HepG2 (cell line): ENCODE results near the gene TWNK. TPM values are rescaled to one million over a fixed set of nuclear protein-coding genes. Genes with fewer than 3 reads are reported as not detected.

ENCODE experiments used
- ATAC-seq: fragments of 200-7000 bp; cut with Tn5 transposase; 3 replicates; pipeline ENCODE4 v1.9.1; 2020; ENCODE audit warnings: mild to moderate bottlenecking, moderate library complexity
- BruUV-seq: library from RNA; stranded (reverse); fragments of 400-500 nt; replicated peaks from 2 replicates; lab custom pipeline; 2021; lab: Mats Ljungman, UMichigan
- CTCF ChIA-PET: fragments of 300-600 bp; formaldehyde crosslinking; extraction: SDS; loops from one replicate; lab custom pipeline; 2021; ENCODE audit warnings: low total read pairs, inconsistent platforms, low intra/inter-chr PET ratio; lab: Yijun Ruan, JAX
- POLR2A ChIA-PET: fragments of 350-600 bp; sonication (Branson Sonifier 250); formaldehyde crosslinking; loops from one replicate; lab custom pipeline; 2020; ENCODE audit warnings: antibody characterized with exemption, inconsistent platforms; lab: Yijun Ruan, JAX
- DNase-seq: peaks from one replicate; pipeline ENCODE4 v3.0.0-alpha.2; 2015; ENCODE audit warnings: low spot score
- FAIRE-seq: peaks from 3 replicates; lab custom pipeline; 2011; peaks lifted over from hg19 to GRCh38; lab: Jason Lieb, UNC
- H2AFZ ChIP-seq: one replicate; pipeline ENCODE4 v1.6.1; 2011; ENCODE audit warnings: low read length, inconsistent platforms
- H3K27ac ChIP-seq: fragments of 300-600 bp; 3 replicates; pipeline ENCODE4 v1.8.0; 2011; ENCODE audit warnings: mixed run types, mild to moderate bottlenecking, mixed read lengths, low read length, inconsistent platforms; ENCODE audit not compliant: insufficient read depth; ENCODE audit errors: extremely low read length
- H3K27me3 ChIP-seq, 2 experiments: fragments of 200-600 bp in 1 of 2; 2 replicates in 1 of 2; 3 replicates in 1 of 2; pipeline versions ENCODE4 v1.6.0 to v1.8.0; 2011; ENCODE audit warnings: low read length in 2 of 2, mild to moderate bottlenecking in 2 of 2, moderate library complexity in 2 of 2, inconsistent platforms in 1 of 2; ENCODE audit not compliant: insufficient read depth in 2 of 2, control insufficient read depth in 1 of 2
- H3K36me3 ChIP-seq, 2 experiments: fragments of 200-600 bp in 1 of 2; replicated peaks in 1 of 2; 2 replicates in 1 of 2; 3 replicates in 1 of 2; pipeline versions ENCODE4 v1.5.1 to v1.8.0; 2011; ENCODE audit warnings: low read length in 2 of 2, inconsistent platforms in 1 of 2; ENCODE audit not compliant: insufficient read depth in 2 of 2, control insufficient read depth in 1 of 2
- H3K4me1 ChIP-seq: 2 replicates; pipeline ENCODE4 v1.5.1; 2012; ENCODE audit warnings: low read length, inconsistent platforms; ENCODE audit not compliant: insufficient read depth
- H3K4me2 ChIP-seq: 2 replicates; pipeline ENCODE4 v1.6.0; 2011; ENCODE audit warnings: low read depth, low read length, inconsistent platforms
- H3K4me3 ChIP-seq, 3 experiments: fragments of 200-600 bp in 1 of 3; sonication (generic), shearing (Covaris generic) in 1 of 3; replicated peaks in 1 of 3; 2 replicates each; pipeline ENCODE4 v1.5.1; 2011 to 2016; ENCODE audit warnings: low read length in 3 of 3, inconsistent platforms in 2 of 3, low read depth in 2 of 3, mild to moderate bottlenecking in 2 of 3, control low read depth in 1 of 3, mixed read lengths in 1 of 3; ENCODE audit not compliant: insufficient read depth in 1 of 3
- H3K79me2 ChIP-seq: one replicate; pipeline ENCODE4 v1.6.1; 2011; ENCODE audit warnings: low read length, inconsistent platforms; ENCODE audit not compliant: insufficient read depth
- H3K9ac ChIP-seq: 2 replicates; pipeline ENCODE4 v1.6.0; 2011; ENCODE audit warnings: mild to moderate bottlenecking, low read depth, low read length, inconsistent platforms; ENCODE audit not compliant: insufficient read depth
- H3K9me3 ChIP-seq: 2 replicates; pipeline ENCODE4 v1.5.1; 2012; ENCODE audit warnings: mild to moderate bottlenecking, low read length
- H4K20me1 ChIP-seq: 2 replicates; pipeline ENCODE4 v1.6.0; 2011; ENCODE audit warnings: inconsistent platforms, mild to moderate bottlenecking, low read length, moderate library complexity; ENCODE audit not compliant: insufficient read depth
- GFI1 ChIP-seq: sonication (generic); formaldehyde crosslinking; IDR thresholded peaks from 2 replicates; pipeline ENCODE4 v1.5.0; 2020; ENCODE audit warnings: missing genetic modification reagents, mild to moderate bottlenecking, borderline replicate concordance
- IRF9 ChIP-seq: sonication (generic); formaldehyde crosslinking; IDR thresholded peaks from 2 replicates; pipeline ENCODE4 v1.8.0; 2022; ENCODE audit warnings: missing genetic modification reagents, mild to moderate bottlenecking, borderline replicate concordance
- KLF12 ChIP-seq: sonication (generic); formaldehyde crosslinking; IDR thresholded peaks from 2 replicates; pipeline ENCODE4 v1.4.0; 2020; ENCODE audit warnings: missing genetic modification reagents, borderline replicate concordance
- MED13 ChIP-seq: sonication (generic); formaldehyde crosslinking; IDR thresholded peaks from 2 replicates; pipeline ENCODE4 v1.5.0; 2020; ENCODE audit warnings: missing genetic modification reagents
- SP2 ChIP-seq: sonication (generic); formaldehyde crosslinking; IDR thresholded peaks from 2 replicates; pipeline ENCODE4 v1.5.1; 2020; ENCODE audit warnings: mild to moderate bottlenecking, missing genetic modification reagents
- THAP11 ChIP-seq: IDR thresholded peaks from 2 replicates; pipeline ENCODE4 v1.6.1; 2016; ENCODE audit warnings: missing biosample characterization, missing genetic modification reagents
- ZC3H4 ChIP-seq: sonication (generic); formaldehyde crosslinking; IDR thresholded peaks from 2 replicates; pipeline ENCODE4 v1.4.0; 2020; ENCODE audit warnings: missing genetic modification reagents, borderline replicate concordance
- ZNF136 ChIP-seq: sonication (generic); formaldehyde crosslinking; IDR thresholded peaks from 2 replicates; pipeline ENCODE4 v1.8.1; 2022; ENCODE audit warnings: low read depth, mild to moderate bottlenecking, moderate library complexity, missing genetic modification reagents
- ZNF512 ChIP-seq: sonication (generic); formaldehyde crosslinking; IDR thresholded peaks from 2 replicates; pipeline ENCODE4 v1.4.0; 2020; ENCODE audit warnings: mild to moderate bottlenecking, missing genetic modification reagents
- ZNF567 ChIP-seq: sonication (generic); formaldehyde crosslinking; IDR thresholded peaks from 2 replicates; pipeline ENCODE4 v1.8.1; 2023; ENCODE audit warnings: mild to moderate bottlenecking, missing genetic modification reagents, borderline replicate concordance
- ZNF776 ChIP-seq: sonication (generic); formaldehyde crosslinking; IDR thresholded peaks from 2 replicates; pipeline ENCODE4 v1.4.0; 2020; ENCODE audit warnings: mild to moderate bottlenecking, missing genetic modification reagents
- ZNF780A ChIP-seq: sonication (generic); formaldehyde crosslinking; IDR thresholded peaks from 2 replicates; pipeline ENCODE4 v1.8.0; 2022; ENCODE audit warnings: mild to moderate bottlenecking, missing genetic modification reagents, moderate library complexity
- ZNF782 ChIP-seq: sonication (generic); formaldehyde crosslinking; IDR thresholded peaks from 2 replicates; pipeline ENCODE4 v1.4.0; 2020; ENCODE audit warnings: missing genetic modification reagents, mild to moderate bottlenecking, borderline replicate concordance
- WGBS: methylation state at CpG from one replicate; pipeline ENCODE4 v1.1.6; 2017; ENCODE audit warnings: low lambda C conversion rate; 5-methylcytosine and 5-hydroxymethylcytosine counted together
- in situ Hi-C: cut with HindIII; loops from 2 replicates; pipeline ENCODE4 v1.10.0; 2017; ENCODE audit warnings: low pct_unique_long_range_greater_than_20kb; ENCODE audit not compliant: extremely low pct_ligation_motif_present
- intact Hi-C: fragments of 100-400 bp; cut with micrococcal nuclease; formaldehyde crosslinking; loops from one replicate; pipeline ENCODE4 v1.10.0; 2022; ENCODE audit not compliant: unreplicated experiment
- polyA plus RNA-seq, 8 experiments: library from polyadenylated mRNA; depleted of rRNA in 3 of 8; stranded (reverse) in 7 of 8; unstranded in 1 of 8; fragments of >200 nt; fragmentation: Illumina TruSeq in 4 of 8; extraction: Trizol in 4 of 8; gene quantifications; 2 replicates each; pipeline versions ENCODE4 v1.2.1 to v1.2.3, GENCODE V29; 2011 to 2016; ENCODE audit warnings: low read depth in 4 of 8, missing spikeins in 1 of 8, mixed read lengths in 1 of 8; ENCODE audit not compliant: insufficient read depth in 1 of 8
- total RNA-seq, 5 experiments: library from RNA; depleted of rRNA; stranded (reverse); fragments of >200 nt; fragmentation: Illumina TruSeq; extraction: Trizol; gene quantifications; 2 replicates each; pipeline ENCODE4 v1.2.3, GENCODE V29; 2016; ENCODE audit warnings: low read depth in 1 of 5
- TF ChIP-seq, protein P1 (sequence below): IDR thresholded peaks from 2 replicates; pipeline ENCODE4 v1.6.1; 2016; ENCODE audit warnings: mild to moderate bottlenecking, missing biosample characterization, missing genetic modification reagents
- TF ChIP-seq, protein P2 (sequence below): sonication (generic); formaldehyde crosslinking; IDR thresholded peaks from 2 replicates; pipeline ENCODE4 v1.8.1; 2022; ENCODE audit warnings: low read depth, mild to moderate bottlenecking, missing genetic modification reagents
- TF ChIP-seq, protein P3 (sequence below): sonication (generic); formaldehyde crosslinking; IDR thresholded peaks from 2 replicates; pipeline ENCODE4 v1.5.1; 2020; ENCODE audit warnings: missing genetic modification reagents, mild to moderate bottlenecking, borderline replicate concordance

Gene TWNK
- total and polyA plus RNA-seq, 2 of the 13 experiments (the other 11 are each of a cell fraction or from before 2014, with no cell fraction given) = 10.7 to 16.5 TPM

DNA sequence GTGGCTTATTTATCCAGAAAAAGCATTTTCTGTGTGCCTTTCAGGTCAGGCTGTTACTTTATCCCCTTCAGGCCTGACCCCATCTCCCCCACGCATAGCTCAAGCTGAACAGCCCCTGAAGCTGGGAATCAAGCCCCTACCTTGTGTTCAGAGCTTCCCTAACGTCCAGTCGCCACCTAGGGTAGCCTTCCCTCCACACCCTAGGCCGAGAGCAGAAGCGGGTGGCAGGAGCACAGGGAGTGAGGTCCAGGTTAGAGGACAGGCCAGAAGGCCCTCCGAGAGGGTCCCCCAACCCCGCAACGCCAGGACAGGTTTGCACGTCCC is 18.5 kb upstream of the TWNK start:
- no peaks in the 10 kb centered on the region; the same call in 1 of the 2 replicates for H4K20me1 ChIP-seq
- H3K4me2 ChIP-seq = peak overlapping the region; percentile 99
- BruUV-seq = no TSS peak
- H3K36me3 ChIP-seq = peaks cover 10 to 17% of the 10 kb centered on the region in 2 experiments
- 19% methylated on average over 5 of the region's 9 CpGs for WGBS
- ATAC-seq = peak; percentile 6
- H3K27me3 ChIP-seq = no peaks in the 10 kb centered on the region; a peak in 1 of 5 replicates
- peak overlapping the region; percentile 68 to 96 (median 94); a peak in 5 of 6 replicates for H3K4me3 ChIP-seq
- POLR2A ChIA-PET = interaction anchor here (0.8 to 12.6 kb wide), 3 partner anchors 23 to 92 kb away, joined by 3 to 277 read pairs (median 9); partner anchors contain the start of genes KAZALD1, LZTS2, MRPL43 and TWNK
- H3K9me3 ChIP-seq = no peaks in the 10 kb centered on the region
- peak overlapping the region; percentile 74 for H3K27ac ChIP-seq
- peak overlapping the region; percentile 71 for H3K9ac ChIP-seq
- CTCF ChIA-PET = interaction anchor here (0.9 to 1.5 kb wide), 3 partner anchors 17 to 45 kb away, joined by 3 to 8 read pairs (median 5); no protein-coding TSS in a partner anchor
- peaks cover 39% of the 10 kb centered on the region for H3K79me2 ChIP-seq
- DNase-seq = no peak
- peaks cover 88% of the 10 kb centered on the region for H3K4me1 ChIP-seq
- in situ Hi-C loops (no loop called here), intact Hi-C loops (no loop called here)
- no peak overlapping the region for H2AFZ ChIP-seq
- no peak for FAIRE-seq
- TF ChIP-seq, protein P1, sequence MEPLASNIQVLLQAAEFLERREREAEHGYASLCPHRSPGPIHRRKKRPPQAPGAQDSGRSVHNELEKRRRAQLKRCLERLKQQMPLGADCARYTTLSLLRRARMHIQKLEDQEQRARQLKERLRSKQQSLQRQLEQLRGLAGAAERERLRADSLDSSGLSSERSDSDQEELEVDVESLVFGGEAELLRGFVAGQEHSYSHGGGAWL (CRISPR knock-in tag) = no peak
- TF ChIP-seq GFI1 (CRISPR knock-in tag) (peak; percentile 41; the same call in 1 of the 2 replicates), ZNF512 (CRISPR knock-in tag) (no peak), ZNF780A (CRISPR knock-in tag) (no peak), THAP11 (CRISPR knock-in tag) (no peak), IRF9 (CRISPR knock-in tag) (no peak), ZC3H4 (CRISPR knock-in tag) (peak; percentile 43; the same call in 1 of the 2 replicates), SP2 (CRISPR knock-in tag) (no peak), ZNF776 (CRISPR knock-in tag) (no peak), ZNF136 (CRISPR knock-in tag) (0 out of 2 replicates have a peak, but pooled peaks have one; percentile 17), ZNF567 (no peak), ZNF782 (CRISPR knock-in tag) (0 out of 2 replicates have a peak, but pooled peaks have one; percentile 18), KLF12 (CRISPR knock-in tag) (no peak), MED13 (CRISPR knock-in tag) (no peak)
- TF ChIP-seq, protein P2, sequence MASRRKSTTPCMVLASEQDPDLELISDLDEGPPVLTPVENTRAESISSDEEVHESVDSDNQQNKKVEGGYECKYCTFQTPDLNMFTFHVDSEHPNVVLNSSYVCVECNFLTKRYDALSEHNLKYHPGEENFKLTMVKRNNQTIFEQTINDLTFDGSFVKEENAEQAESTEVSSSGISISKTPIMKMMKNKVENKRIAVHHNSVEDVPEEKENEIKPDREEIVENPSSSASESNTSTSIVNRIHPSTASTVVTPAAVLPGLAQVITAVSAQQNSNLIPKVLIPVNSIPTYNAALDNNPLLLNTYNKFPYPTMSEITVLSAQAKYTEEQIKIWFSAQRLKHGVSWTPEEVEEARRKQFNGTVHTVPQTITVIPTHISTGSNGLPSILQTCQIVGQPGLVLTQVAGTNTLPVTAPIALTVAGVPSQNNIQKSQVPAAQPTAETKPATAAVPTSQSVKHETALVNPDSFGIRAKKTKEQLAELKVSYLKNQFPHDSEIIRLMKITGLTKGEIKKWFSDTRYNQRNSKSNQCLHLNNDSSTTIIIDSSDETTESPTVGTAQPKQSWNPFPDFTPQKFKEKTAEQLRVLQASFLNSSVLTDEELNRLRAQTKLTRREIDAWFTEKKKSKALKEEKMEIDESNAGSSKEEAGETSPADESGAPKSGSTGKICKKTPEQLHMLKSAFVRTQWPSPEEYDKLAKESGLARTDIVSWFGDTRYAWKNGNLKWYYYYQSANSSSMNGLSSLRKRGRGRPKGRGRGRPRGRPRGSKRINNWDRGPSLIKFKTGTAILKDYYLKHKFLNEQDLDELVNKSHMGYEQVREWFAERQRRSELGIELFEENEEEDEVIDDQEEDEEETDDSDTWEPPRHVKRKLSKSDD = 0 out of 2 replicates have a peak, but pooled peaks have one; percentile 1
- TF ChIP-seq, protein P3, sequence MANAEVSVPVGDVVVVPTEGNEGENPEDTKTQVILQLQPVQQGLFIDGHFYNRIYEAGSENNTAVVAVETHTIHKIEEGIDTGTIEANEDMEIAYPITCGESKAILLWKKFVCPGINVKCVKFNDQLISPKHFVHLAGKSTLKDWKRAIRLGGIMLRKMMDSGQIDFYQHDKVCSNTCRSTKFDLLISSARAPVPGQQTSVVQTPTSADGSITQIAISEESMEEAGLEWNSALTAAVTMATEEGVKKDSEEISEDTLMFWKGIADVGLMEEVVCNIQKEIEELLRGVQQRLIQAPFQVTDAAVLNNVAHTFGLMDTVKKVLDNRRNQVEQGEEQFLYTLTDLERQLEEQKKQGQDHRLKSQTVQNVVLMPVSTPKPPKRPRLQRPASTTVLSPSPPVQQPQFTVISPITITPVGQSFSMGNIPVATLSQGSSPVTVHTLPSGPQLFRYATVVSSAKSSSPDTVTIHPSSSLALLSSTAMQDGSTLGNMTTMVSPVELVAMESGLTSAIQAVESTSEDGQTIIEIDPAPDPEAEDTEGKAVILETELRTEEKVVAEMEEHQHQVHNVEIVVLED = no peak
